NCI-H2227 (cell line): ENCODE measurements around the gene AKT1.

Experiments
- DNase-seq: peaks from one replicate; lab custom pipeline; 2025; ENCODE audit not compliant: unreplicated experiment; lab: John Stamatoyannopoulos, UW

The AKT1 gene

DNA sequence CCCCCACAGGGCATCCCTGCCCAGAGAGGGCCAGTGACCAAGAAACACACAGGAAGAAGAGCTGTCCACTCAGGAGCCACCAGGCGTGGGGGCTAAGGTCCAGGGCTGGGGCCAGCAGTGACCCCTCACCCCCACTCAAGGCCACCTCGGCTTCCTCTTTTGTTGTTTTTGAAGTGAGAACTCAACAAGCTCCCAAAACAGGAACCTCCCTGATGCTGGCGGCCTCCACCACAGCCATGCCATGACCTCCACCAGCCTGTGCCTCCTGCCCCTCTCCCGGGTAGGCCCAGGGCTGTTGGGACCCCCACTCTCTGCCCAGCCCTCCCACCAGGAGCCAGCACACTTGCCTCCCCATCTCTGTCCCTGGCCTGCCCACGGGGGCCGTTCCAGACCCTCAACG lies 7.8 kb downstream of the AKT1 start:
- DNase-seq = no peak

DNA sequence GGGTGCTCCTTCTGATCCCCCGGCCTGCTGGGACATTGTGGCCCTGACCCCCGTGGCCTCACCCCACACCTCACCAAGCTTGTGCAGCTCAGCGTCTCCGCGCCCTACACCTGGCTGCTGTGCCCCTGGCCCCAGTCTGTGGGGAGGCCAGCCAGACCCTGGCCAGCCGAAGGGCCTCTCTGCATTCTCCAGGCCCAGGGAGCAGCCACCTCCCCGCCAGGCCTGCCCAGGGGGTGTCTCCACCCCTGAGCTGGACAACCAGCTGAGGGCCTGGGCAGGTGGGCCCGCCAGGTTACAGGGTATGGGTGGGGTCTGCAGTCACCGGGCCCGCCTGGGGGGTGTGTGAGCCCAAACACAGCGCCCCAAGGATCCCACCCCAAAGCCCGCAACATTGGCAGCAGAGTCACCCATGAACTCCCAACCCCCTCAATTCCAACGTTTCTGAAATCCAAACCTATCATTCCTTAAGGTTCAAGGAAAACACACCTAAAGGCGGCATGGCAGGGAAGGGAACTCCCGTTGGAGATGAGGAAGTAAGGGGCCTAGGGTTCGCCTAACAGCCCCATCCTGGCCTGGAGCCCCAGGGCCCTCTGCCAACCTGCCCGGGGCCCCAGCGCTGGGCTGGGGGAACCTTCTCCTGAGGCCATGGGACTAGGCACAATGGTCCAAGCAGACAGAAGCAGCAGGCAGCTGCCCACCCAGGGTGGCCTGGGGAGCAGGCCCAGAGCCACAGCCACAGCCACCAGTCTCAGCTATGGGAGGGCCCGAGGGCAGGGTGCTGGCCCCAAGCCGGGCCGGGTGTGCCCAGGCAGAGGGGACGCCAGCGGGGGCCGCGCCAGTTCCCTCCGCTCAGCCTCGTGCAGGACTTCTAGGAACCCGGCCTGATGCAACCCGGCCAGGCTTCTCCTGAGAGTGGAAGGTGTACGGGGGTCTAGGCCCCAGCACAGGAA lies 8.5 kb downstream of the AKT1 start:
- no peak for DNase-seq

DNA sequence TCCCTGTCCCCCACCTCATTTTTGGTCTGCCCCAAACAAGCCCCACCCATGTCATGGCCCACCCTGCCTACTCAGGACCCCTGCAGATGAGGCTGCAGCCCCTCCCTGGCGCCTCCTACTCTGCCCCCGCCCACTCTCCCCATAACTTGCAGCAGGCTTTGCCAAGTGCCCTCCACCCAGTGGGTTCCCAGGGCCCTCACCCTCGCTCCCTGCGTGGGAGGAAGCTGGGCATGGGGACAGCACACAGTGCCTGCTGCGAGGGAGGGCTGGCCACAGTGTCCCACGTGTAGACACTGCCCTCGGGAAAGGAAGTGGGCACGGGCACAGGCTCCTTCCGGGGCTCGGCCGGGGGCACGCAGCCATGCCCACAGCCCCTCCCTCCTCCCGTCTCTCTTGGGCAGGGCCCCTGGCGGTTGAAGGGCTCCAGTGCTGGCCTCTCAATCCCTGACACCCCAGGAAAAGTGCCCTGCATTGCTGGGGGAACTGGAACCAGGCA lies 9.4 kb downstream of the AKT1 start:
- no peak for DNase-seq

DNA sequence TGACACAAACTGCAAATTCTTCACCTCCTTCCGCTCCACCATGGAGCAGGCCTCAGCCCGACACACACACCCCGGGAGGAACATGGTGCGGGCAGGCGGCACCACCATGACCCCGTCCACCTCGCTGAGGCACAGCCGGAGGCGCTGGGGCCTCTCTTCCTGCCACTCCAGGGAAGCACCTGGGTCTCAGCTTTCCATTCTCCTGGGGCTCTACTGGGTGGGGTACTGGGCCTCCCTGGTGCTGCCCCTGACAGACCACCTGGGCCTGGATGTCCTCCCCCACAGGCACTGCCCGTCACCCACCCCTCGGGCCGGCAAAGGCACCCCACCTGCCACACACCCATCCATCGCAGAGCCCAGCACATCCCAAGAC lies 9.9 kb downstream of the AKT1 start:
- DNase-seq = no peak

DNA sequence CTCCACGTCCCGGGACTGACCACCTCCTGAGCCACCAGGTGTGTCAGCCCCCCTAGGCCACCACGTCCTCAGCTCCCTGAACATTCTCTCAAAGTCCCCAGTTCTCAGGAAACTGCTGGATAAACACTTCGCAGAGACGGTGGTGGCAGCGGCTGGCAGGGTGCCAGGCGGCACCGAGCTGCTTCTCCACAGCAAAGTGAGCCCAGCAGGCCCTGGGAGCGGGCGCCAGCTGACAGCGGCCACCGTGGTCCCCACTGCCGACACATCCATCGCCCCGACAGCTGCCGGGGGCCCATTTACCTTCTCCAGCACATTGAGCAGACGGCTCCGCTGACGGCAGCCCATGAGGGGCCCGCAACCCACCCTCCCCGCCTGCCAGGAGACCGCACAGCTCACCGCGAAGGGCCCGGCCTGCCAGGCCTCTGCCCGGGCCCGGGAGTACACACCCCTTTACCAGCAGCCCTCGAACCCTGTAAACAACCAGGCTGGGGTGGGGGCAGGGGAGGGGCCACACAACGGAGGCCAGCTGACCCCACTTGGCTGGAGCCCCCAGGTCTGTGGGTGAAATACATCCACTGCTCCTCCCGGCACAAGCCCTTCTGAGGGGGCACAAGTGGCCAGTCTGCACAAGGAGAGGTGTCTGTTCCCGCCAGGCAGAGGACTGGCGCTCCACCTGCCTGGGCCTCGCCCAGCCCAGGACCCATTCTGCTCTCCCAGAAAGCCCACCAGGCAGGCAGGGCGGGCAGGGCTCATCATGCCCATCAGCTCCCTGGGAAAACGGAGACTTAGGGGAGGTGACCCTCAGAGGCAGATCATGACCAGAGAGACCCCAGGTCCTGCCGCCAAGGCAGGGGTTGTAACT lies 10.5 kb downstream of the AKT1 start:
- peak; percentile 43 for DNase-seq

DNA sequence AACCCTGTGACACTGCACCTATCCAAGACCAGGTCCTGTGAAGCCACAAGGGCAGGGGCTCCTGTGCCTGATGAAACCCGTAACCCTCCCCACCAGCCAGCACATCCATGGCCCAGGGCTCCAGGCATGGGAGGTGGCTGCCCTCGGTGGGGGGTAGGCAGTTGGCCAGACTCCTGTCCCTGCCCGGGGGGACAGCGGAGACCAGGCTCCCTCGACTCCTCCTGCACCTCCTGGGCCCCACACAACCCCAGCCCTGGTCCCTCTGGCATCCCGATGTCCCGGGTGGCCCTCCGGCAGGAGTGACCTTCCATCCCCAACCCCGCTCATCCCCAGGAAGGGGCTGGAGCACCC lies 11.4 kb downstream of the AKT1 start:
- no peak for DNase-seq

DNA sequence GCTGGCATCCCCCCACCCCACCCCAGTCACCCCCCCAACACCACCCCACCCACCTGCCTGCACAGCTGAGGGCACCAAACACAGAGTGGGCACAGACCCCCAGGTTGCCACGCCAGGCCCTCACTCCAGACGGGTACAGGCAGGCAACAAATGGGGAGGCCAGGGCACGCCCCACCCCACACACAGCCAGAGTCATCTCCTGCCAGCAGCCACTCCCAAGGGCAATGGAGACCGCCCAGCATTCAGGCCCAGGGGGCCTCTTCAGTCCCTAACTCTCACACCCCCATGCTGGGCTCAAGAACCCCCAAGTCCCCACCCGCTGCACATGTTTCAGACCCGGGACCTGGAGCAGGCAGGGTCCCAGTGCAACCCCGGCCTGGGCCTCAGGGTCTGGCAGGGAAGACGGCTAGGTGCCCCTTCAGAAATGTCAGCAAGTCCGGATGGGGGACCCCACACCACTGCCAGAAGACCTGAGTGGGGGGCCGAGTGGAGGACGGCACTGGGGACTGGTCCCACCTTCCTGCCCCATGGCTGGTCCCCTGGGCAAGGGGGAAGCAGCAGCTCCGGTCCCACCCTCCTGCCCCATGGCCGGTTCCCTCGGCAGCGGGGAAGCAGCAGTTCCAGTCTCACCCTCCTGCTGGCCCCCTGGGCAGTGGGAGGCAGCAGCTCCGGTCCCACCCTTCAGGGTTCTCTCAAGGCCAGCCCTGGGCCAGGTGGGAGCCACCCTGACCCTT lies 11.9 kb downstream of the AKT1 start:
- no peak for DNase-seq

DNA sequence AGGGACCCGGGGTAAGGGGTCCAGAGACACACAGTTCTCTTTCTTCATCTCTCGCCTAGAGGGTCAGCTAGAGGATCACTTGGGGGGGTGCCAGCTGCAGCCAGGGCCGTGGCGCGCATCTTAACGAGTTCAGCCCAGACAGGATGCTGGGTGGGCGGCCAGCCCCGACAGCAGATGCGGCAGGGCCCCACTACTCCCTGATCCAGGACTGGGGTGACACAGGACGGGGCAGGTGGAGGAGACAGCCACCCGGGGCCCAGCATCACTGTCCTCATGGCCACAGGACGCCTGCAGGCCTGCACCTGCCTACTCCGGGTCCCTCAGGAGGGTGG lies 12.8 kb downstream of the AKT1 start:
- no peak for DNase-seq

DNA sequence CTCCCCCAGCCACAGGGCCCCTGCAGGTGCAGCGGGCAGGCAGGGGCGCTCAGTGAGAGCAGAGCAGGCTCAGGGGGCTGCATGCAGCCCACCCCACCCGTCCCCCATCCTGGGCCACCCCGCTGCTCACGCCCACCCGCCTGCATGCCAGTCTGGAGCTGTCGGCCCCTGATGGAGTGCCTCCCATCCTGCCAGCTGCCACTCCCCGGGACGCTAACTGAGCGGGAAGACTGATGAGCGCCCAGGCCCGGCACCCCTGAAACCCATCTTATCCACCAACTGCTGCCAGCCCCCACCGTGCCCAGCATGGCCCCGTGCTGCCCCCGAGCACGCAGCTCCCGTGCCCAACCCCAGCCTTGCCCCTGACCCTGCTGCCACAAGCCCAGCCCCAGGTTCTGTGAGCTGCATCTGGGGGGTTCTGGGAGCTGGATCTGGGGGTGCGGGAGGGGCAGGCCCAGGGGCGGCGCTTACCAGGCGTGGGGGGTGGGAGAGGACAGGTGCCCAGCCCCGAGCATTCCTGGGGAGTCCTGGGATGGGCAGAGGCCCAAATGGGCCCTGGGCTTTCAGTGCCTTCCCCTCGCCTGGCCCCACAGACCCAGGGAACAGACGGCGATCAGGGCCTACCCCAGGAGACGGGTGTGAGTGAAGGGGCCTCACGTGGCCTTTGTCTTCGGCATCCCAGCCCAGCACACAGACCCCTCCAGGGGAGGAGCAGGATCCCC lies 13.3 kb downstream of the AKT1 start:
- DNase-seq = no peak

DNA sequence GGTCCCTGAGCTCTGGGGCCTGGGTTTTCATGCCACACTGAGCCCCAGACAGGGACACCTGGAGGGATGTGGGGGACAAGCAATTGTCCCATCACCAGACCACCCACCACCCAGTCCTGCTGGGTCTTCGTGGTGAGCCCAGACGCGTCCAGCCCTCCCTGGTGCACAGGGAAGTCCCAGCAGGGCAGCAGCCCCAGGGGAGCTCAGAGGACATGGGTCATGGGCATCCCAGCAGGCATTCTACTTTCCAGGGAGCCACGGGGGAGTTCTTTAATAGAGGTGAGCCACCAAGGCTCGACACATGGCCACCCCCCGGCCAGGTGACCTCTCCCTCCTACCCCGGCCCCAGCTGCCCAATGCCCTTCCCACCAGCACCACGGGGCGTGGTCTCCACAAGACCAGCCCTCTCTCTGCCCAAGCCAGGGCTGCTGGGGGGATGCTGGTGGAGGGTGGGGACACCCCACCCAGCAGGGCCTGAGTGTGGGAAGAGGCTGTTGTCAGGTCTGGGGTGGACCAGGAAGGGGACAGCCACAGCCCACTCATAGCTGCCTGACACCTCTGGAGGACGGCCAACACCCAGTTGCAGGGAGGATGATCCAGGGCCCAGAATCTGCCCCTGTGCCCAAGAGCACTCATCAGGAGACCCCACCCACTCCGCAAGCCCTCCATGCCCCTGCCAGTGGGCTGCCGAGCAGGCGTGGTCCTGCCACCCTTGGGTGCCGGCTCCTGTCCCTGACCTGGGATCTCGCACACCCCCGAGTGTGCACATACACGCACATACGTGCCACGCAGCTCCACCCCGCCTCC lies 14.1 kb downstream of the AKT1 start:
- no peak for DNase-seq

DNA sequence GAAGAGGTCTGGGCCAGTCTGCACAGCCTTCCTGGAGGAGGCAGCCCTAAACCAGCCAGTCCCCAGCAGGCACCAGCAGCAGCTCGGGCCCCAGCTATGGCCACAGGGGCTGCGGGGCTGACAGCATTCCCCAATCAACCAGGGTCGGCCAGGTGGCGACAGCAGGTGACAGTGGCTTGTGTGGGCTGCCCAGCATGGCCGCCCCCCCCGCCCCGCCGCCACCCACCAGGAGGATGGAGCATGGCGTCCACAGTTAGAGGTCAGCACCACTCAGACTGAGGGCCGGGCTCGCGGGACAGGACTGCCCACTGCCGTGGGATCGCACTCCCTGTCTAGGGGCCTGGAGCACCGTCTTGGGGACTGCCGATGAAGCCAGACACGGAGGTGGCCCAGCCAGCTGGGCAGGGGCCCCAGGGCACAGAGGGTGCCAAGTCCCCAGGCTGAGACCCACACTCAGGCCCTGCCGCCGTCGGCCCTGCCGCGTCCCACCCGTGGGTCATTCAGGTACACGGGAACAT lies 15.0 kb downstream of the AKT1 start:
- no peak for DNase-seq

DNA sequence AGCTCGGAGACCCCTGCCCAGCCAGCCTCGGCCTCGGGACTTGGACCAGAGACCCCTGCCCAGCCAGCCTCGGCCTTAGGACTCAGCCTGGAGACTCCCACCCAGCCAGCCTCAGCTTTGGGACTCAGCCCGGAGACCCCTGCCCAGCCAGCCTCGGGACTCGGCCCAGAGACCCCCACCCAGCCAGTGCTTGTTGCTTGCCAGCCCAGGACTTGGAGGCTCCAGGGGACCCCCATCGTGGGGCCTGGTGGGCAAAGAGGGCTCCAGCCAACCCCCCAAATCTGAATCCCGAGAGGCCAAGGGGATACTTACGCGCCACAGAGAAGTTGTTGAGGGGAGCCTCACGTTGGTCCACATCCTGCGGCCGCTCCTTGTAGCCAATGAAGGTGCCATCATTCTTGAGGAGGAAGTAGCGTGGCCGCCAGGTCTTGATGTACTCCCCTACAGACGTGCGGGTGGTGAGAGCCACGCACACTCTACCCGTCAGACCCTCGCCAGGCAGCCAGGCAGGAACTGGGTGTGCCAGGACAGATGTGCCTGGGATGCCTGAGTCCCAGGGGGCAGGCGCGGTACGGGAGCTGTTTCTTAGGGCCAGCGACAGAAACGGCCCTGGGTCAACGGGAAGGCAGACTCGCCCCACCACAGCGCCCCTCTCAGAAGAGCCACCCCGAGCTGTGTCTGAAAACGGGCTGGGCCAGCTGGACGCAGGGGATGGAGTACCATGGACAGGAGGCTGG lies 15.6 kb downstream of the AKT1 start:
- DNase-seq = no peak

DNA sequence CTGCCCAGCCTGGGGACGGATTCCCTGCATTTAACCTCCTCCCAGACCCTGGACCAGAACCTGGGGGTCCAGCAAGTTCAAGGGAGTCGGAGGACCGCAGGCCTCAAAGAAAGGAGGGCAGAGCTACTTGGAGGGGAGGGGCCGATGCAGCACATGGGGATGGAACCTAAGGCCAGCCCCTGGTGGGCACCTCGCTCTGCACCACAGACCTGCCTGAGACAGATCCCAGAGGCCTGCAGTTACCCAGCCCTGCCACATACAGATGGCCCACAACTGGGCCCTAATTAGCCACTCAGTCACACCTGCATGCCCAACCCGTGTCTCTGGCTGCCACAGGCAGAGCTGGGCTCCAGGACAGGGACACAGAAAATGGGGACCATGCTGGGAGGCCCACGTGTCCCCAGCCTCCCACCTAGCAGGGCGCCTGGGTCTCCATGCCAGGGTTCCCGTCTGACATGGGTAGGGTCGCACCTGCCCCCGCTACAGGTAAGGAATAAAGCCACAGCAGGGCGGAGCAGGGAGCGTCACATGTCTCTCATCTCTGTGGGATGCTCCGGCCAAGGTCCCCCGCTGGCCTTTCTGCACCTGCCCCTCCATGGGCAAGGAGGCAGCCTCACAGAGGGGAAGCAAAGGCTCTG lies 16.7 kb downstream of the AKT1 start:
- DNase-seq = no peak

DNA sequence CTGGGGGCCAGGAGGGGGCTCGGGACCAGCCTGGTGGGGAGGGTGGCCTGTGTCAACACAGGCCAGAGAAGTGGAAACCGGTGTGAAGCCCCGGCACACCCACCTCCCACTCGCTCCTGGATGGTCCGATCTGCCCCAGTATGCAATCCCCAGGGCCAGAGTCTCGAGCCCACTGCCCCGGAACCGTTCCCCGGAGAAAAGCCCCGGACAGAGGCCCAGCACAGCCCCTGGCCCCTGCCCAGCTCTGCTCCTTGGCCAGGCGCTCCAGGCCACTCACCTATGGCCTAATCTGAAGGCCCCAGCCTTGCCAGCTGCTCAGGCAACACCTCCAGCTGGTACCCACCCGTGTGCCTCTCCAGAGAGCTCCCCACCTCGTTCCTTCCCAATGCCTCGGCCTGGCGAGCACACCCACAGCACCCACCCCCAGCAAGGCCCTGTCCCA lies 17.7 kb downstream of the AKT1 start:
- DNase-seq = no peak

DNA sequence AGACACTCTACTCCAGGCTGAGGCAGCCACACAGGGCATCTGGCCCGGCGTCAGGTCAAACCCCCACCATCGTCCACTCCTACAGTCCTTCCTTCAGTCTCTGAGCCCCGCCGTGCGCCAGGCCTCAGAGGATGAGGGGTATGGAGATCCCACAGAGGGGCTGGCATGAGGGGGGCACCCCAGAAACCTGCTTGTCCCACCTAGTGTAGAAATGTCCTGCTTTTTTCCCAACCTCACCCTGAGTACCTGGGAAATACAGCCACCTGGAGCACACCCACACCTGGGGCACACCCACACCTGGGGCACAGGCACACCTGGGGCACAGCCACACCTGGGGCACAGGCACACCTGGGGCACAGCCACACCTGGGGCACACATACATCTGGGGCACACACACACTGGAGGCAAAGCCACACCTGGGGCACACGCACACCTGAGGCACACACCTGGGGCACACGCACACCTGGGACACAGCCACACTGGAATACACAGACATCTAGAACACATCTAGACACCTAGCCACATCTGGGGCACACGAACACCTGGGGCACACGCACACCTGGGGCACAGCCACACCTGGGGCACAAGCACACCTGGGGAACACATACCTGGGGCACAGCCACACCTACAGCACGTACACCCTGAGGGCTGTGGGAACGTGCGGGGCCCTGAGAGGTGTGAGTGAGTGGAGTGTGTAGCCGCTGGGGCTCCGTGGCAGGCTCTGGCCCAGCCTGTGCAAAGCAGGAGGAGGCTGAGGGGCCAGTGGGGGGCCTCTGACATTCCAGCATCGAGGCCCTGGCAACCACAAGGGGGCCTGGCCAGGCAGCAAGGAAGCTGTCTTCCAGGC lies 18.4 kb downstream of the AKT1 start:
- DNase-seq = no peak

DNA sequence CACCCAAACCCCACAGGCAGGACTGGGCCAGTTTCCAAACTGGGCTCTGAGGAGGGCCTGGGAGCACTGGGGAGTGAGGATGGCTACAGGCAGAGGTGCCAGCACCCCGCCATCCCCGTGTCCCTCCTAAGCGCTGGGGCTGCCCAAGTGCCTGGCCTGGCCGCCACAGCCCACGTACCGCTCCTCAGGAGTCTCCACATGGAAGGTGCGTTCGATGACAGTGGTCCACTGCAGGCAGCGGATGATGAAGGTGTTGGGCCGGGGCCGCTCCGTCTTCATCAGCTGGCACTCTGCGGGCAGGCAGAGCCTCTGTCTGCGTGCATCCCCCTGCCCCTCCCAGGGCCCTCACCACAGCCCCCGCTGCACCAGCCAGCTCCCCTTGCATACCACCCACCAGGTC lies 19.1 kb downstream of the AKT1 start:
- no peak for DNase-seq

DNA sequence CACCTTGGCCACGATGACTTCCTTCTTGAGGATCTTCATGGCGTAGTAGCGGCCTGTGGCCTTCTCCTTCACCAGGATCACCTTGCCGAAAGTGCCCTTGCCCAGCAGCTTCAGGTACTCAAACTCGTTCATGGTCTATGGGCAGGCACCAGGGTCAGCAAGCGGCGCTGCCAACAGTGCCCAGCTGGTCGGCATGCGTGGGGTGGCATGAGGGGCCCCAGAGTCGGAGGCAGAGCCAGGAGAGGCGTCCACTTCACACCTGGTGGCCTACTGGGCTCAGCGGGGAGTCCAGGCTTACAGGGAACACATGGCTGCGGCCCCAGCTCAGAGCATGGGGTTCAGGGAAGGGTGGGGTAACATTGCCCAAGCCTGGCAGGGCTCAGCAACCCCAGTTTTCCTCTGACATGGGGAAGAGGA lies 20.5 kb downstream of the AKT1 start:
- no peak for DNase-seq
